GM12878 (cell line): ENCODE results near the gene CCDC9. TPM values are rescaled to one million over a fixed set of nuclear protein-coding genes. Genes with fewer than 3 reads are reported as not detected.

ENCODE experiments used
- ATAC-seq: fragments of 200-7000 bp; cut with Tn5 transposase; 3 replicates; pipeline ENCODE4 v1.9.1; 2020; ENCODE audit warnings: mild to moderate bottlenecking, moderate library complexity
- BruUV-seq: library from RNA; stranded (reverse); fragments of 400-500 nt; replicated peaks from 2 replicates; lab custom pipeline; 2021; lab: Mats Ljungman, UMichigan
- CTCF ChIA-PET: fragments of 300-600 bp; sonication (Branson Sonifier 250); formaldehyde crosslinking; extraction: SDS; loops from one replicate; lab custom pipeline; 2021; ENCODE audit warnings: inconsistent platforms; lab: Yijun Ruan, JAX
- POLR2A ChIA-PET: fragments of 350-600 bp; formaldehyde crosslinking; extraction: SDS; loops from one replicate; lab custom pipeline; 2021; ENCODE audit warnings: inconsistent platforms; lab: Charles Lee
- RAD21 ChIA-PET: fragments of 300-600 bp; sonication (Branson Sonifier 250); formaldehyde crosslinking; loops from one replicate; lab custom pipeline; 2023; ENCODE audit warnings: antibody characterized with exemption; ENCODE audit not compliant: unreplicated experiment; lab: Charles Lee
- SMC1A ChIA-PET: fragments of 300-600 bp; sonication (Branson Sonifier 250); formaldehyde crosslinking; loops from one replicate; lab custom pipeline; 2023; ENCODE audit not compliant: unreplicated experiment, uncharacterized antibody; lab: Charles Lee
- DNase-seq: peaks from one replicate; pipeline ENCODE4 v3.0.0-alpha.2; 2011; ENCODE audit warnings: low read depth, low spot score
- FAIRE-seq: peaks from 3 replicates; lab custom pipeline; 2011; peaks lifted over from hg19 to GRCh38; lab: Jason Lieb, UNC
- H2AFZ ChIP-seq: 2 replicates; pipeline ENCODE4 v1.6.0; 2011; ENCODE audit warnings: low read depth, low read length, control low read depth; ENCODE audit not compliant: control insufficient read depth
- H3K27ac ChIP-seq: 2 replicates; pipeline ENCODE4 v1.5.1; 2011; ENCODE audit warnings: control low read depth; ENCODE audit not compliant: control insufficient read depth, insufficient read depth
- H3K27me3 ChIP-seq, 2 experiments: replicated peaks in 1 of 2; 2 replicates each; pipeline versions ENCODE4 v1.6.0 to v1.6.1; 2011; ENCODE audit warnings: low read length in 1 of 2; ENCODE audit not compliant: control insufficient read depth in 2 of 2, insufficient read depth in 2 of 2
- H3K36me3 ChIP-seq, 2 experiments: 2 replicates each; pipeline ENCODE4 v1.5.1; 2011; ENCODE audit warnings: low read length in 1 of 2; ENCODE audit not compliant: control insufficient read depth in 2 of 2, insufficient read depth in 2 of 2
- H3K4me1 ChIP-seq: 2 replicates; pipeline ENCODE4 v1.6.1; 2011; ENCODE audit warnings: mild to moderate bottlenecking, low read length, moderate library complexity, mixed read lengths; ENCODE audit not compliant: control insufficient read depth, insufficient read depth
- H3K4me2 ChIP-seq: 2 replicates; pipeline ENCODE4 v1.6.0; 2011; ENCODE audit warnings: control low read depth; ENCODE audit not compliant: control insufficient read depth, insufficient read depth
- H3K4me3 ChIP-seq: fragments of 200-600 bp; sonication (generic); 2 replicates; pipeline ENCODE4 v1.5.1; 2016
- H3K79me2 ChIP-seq: 2 replicates; pipeline ENCODE4 v1.6.0; 2011; ENCODE audit warnings: low read length; ENCODE audit not compliant: control insufficient read depth, insufficient read depth
- H3K9ac ChIP-seq: 2 replicates; pipeline ENCODE4 v1.8.0; 2011; ENCODE audit warnings: low read length, control low read depth, mixed read lengths; ENCODE audit not compliant: control insufficient read depth, insufficient read depth
- H3K9me3 ChIP-seq: replicated peaks from 3 replicates; pipeline ENCODE4 v1.5.1; 2011; ENCODE audit warnings: mild to moderate bottlenecking, low read length; ENCODE audit not compliant: control insufficient read depth, insufficient read depth
- H4K20me1 ChIP-seq: 2 replicates; pipeline ENCODE4 v1.6.0; 2011; ENCODE audit not compliant: control insufficient read depth, insufficient read depth
- FOXM1 ChIP-seq: IDR thresholded peaks from 2 replicates; pipeline ENCODE4 v1.6.1; 2012; ENCODE audit warnings: low read depth, mild to moderate bottlenecking, inconsistent platforms, low read length, moderate library complexity
- GATAD2B ChIP-seq: fragments of 450-650 bp; conservative IDR thresholded peaks from 2 replicates; pipeline ENCODE4 v1.6.1; 2017; ENCODE audit warnings: low read depth, mild to moderate bottlenecking, moderate library complexity
- HCFC1 ChIP-seq: fragments of 150-350 bp; IDR thresholded peaks from 2 replicates; pipeline ENCODE4 v1.6.1; 2014; ENCODE audit warnings: low read length
- KDM1A ChIP-seq: fragments of 200-600 bp; sonication (generic); IDR thresholded peaks from 2 replicates; pipeline ENCODE4 v1.6.1; 2016; ENCODE audit warnings: borderline replicate concordance
- KLF5 ChIP-seq: fragments of 450-650 bp; IDR thresholded peaks from 2 replicates; pipeline ENCODE4 v1.6.1; 2014; ENCODE audit warnings: mild to moderate bottlenecking; ENCODE audit not compliant: partially characterized antibody
- MTA2 ChIP-seq: fragments of 450-650 bp; IDR thresholded peaks from 2 replicates; pipeline ENCODE4 v1.6.1; 2016; ENCODE audit warnings: low read depth, mild to moderate bottlenecking, moderate library complexity
- NFYA ChIP-seq: IDR thresholded peaks from 2 replicates; pipeline ENCODE4 v1.6.1; 2011; ENCODE audit warnings: low read depth, mild to moderate bottlenecking, low read length, improper control_type of control experiment, borderline replicate concordance
- POLR2AphosphoS5 ChIP-seq: IDR thresholded peaks from 2 replicates; pipeline ENCODE4 v1.6.1; 2011; ENCODE audit warnings: mild to moderate bottlenecking, low read length, inconsistent platforms
- SMC3 ChIP-seq: IDR thresholded peaks from 2 replicates; pipeline ENCODE4 v1.6.1; 2011; ENCODE audit warnings: low read length, improper control_type of control experiment, borderline replicate concordance
- SRF ChIP-seq, 2 experiments: IDR thresholded peaks; 2 replicates each; pipeline ENCODE4 v1.6.1; 2011; ENCODE audit warnings: low read depth in 2 of 2, low read length in 2 of 2, mild to moderate bottlenecking in 1 of 2, moderate library complexity in 1 of 2
- ZNF24 ChIP-seq: fragments of 450-650 bp; IDR thresholded peaks from 2 replicates; pipeline ENCODE4 v1.6.1; 2017; ENCODE audit warnings: antibody characterized with exemption, mild to moderate bottlenecking
- ZSCAN29 ChIP-seq: fragments of 450-650 bp; IDR thresholded peaks from 2 replicates; pipeline ENCODE4 v1.6.1; 2017; ENCODE audit warnings: mild to moderate bottlenecking, moderate library complexity
- WGBS: methylation state at CpG from one replicate; pipeline ENCODE4 v1.1.6; 2016; ENCODE audit warnings: low lambda C conversion rate; ENCODE audit not compliant: insufficient replicate concordance, insufficient coverage; ENCODE audit errors: missing lambda C conversion rate; 5-methylcytosine and 5-hydroxymethylcytosine counted together
- in situ Hi-C: fragments of 300-500 bp; cut with MboI; formaldehyde crosslinking; loops from 9 replicates; pipeline ENCODE4 v1.14.3; 2018; ENCODE audit warnings: mixed read lengths
- intact Hi-C: fragments of 100-400 bp; cut with micrococcal nuclease; formaldehyde crosslinking; loops from one replicate; pipeline ENCODE4 v1.14.2; 2022; ENCODE audit not compliant: unreplicated experiment
- polyA plus RNA-seq, 11 experiments: library from polyadenylated mRNA; depleted of rRNA in 4 of 11; unstranded in 6 of 11; stranded (reverse) in 5 of 11; fragments of >200 nt; fragmentation: Nextera tagmentation in 4 of 11; fragmentation: Illumina TruSeq in 1 of 11; extraction: Ambion mirVana in 4 of 11; extraction: Trizol in 1 of 11; gene quantifications; 1 replicate in 1 of 11; 2 replicates in 10 of 11; pipeline versions ENCODE4 v1.2.1 to v1.2.3, GENCODE V29; 2011 to 2016; ENCODE audit warnings: inconsistent platforms in 2 of 11, missing spikeins in 2 of 11, low read depth in 1 of 11
- total RNA-seq, 4 experiments: library from RNA; depleted of rRNA in 3 of 4; stranded (reverse); fragments of >200 nt in 3 of 4; fragmentation: Illumina TruSeq in 1 of 4; extraction: Trizol in 1 of 4; gene quantifications; 2 replicates each; pipeline versions ENCODE4 v1.2.1 to v1.2.3, GENCODE V29; 2013 to 2021
- TF ChIP-seq, protein P1 (sequence below): fragments of 450-650 bp; IDR thresholded peaks from 2 replicates; pipeline ENCODE4 v1.6.1; 2018; ENCODE audit warnings: borderline replicate concordance, mild to moderate bottlenecking; ENCODE audit not compliant: partially characterized antibody
- TF ChIP-seq, protein P2 (sequence below): fragments of 450-650 bp; IDR thresholded peaks from 2 replicates; pipeline ENCODE4 v1.6.1; 2017; ENCODE audit warnings: low read depth, mild to moderate bottlenecking, moderate library complexity
- TF ChIP-seq, protein P3 (sequence below): IDR thresholded peaks from 2 replicates; pipeline ENCODE4 v1.6.1; 2011; ENCODE audit warnings: borderline replicate concordance, low read depth, mild to moderate bottlenecking, moderate library complexity, low read length; ENCODE audit not compliant: insufficient read depth, poor library complexity, severe bottlenecking

Gene CCDC9
- total and polyA plus RNA-seq, 10 of the 15 experiments (the other 5 are each of a cell fraction or from before 2014, with no cell fraction given) = 0.18 to 17.5 (median 7.1) TPM; not detected in 1

DNA sequence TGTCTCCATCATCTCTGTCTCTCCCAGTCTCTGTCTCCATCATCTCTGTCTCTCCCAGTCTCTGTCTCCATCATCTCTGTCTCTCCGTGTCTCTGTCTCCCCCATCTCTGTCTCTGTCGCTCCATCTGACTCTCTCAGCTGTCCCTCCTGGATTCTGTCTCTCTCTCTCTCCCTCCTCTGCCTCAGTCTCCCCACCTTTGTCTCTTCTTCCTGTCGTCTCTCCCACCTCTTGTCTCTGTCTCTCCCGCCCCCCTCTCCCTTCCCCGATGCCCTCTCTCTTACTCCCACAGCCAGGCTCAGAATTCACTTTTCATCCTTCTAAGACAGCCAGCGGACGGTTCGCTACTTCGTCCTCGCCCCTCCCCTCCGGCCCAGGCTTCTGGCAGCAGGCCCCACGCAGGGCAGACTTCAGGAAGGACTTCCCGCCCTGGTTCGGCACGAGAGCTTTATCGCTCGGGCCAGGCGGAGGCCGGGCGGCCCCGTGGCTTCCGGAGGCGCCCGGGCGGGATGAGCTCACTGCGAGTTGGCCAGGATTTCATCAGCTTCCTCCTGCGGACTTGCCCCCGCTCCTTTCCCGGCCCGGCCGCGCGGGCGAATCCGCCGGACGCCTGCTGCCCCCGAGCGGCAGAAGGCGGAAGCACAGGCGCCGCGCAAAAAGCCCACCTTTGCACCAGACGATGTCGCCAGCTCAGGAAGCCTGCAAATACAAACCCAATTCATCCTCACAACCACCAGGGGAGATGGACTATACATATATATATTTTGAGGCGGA lies 12.4 kb upstream of the CCDC9 start (continued):
- peak; percentile 89 for TF ChIP-seq SMC3
- TF ChIP-seq, protein P1, sequence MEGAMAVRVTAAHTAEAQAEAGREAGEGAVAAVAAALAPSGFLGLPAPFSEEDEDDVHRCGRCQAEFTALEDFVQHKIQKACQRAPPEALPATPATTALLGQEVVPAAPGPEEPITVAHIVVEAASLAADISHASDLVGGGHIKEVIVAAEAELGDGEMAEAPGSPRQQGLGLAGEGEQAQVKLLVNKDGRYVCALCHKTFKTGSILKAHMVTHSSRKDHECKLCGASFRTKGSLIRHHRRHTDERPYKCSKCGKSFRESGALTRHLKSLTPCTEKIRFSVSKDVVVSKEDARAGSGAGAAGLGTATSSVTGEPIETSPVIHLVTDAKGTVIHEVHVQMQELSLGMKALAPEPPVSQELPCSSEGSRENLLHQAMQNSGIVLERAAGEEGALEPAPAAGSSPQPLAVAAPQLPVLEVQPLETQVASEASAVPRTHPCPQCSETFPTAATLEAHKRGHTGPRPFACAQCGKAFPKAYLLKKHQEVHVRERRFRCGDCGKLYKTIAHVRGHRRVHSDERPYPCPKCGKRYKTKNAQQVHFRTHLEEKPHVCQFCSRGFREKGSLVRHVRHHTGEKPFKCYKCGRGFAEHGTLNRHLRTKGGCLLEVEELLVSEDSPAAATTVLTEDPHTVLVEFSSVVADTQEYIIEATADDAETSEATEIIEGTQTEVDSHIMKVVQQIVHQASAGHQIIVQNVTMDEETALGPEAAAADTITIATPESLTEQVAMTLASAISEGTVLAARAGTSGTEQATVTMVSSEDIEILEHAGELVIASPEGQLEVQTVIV = no peak
- no peak for TF ChIP-seq FOXM1
- TF ChIP-seq KDM1A = peak; percentile 75; the same call in 1 of the 2 replicates
- no peak for TF ChIP-seq ZSCAN29
- no peak; a peak in 1 of 4 replicates for TF ChIP-seq SRF (IDR thresholded peaks at IDR 0.05; ENCODE audit: low read depth in 2 of 2, low read length in 2 of 2)
- no peak for TF ChIP-seq MTA2

DNA sequence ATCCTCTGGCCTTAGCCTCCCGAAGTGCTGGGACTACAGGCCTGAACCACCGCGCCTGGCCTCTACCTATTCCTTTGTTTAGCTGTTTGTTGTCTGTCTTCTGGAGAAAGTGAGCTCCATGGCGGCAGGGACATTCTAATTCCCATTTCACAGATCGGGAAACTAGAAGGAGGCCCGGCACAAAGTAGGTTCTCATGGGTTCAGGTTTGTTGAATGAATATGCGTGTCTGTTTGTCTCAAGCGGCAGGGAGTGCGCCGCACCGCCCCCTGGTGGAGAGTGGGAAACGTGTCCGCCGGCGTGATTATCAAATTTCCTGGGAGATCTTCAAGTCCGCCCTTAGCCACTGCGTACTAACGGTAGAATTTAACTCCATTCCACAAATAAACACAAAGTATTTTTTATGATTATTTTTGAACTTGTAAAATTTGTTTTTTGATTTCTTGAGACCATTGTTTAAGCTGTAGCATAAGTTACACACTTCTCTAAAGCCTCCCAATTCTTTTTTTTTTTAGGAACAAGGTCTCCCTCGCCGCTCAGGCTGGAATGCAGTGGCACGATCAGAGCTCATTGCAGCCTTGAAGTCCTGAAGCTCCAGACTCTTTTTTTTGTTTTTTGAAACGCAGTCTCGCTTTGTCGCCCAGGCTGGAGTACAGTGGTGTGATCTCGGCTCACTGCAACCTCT lies 8.9 kb upstream of the CCDC9 start:
- ChIA-PET SMC1A (interaction anchor here (0.6 to 6.1 kb wide), 7 partner anchors 15 to 116 kb away, joined by 3 to 211 read pairs (median 6); partner anchors contain the start of gene SAE1), RAD21 (interaction anchor here (0.8 to 4.8 kb wide), 8 partner anchors 9 to 234 kb away, joined by 3 to 255 read pairs (median 4); partner anchors contain the start of gene CCDC9), POLR2A (interaction anchor here (0.6 to 1.0 kb wide), 2 partner anchors 9 to 27 kb away, joined by 3 to 4 read pairs; partner anchors contain the start of genes CCDC9 and INAFM1), CTCF (interaction anchor here (0.6 to 6.6 kb wide), 27 partner anchors 8 to 234 kb away, joined by 3 to 473 read pairs (median 4); partner anchors contain the start of genes CCDC9 and SAE1)
- Histone ChIP-seq H3K27me3 (no peaks in the 10 kb centered on the region), H3K9ac (no peak overlapping the region), H4K20me1 (no peaks in the 10 kb centered on the region), H3K27ac (no peak overlapping the region), H3K9me3 (no peaks in the 10 kb centered on the region; the same call in 2 of the 3 replicates), H3K4me3 (no peak overlapping the region), H3K79me2 (no peaks in the 10 kb centered on the region), H3K36me3 (no peaks in the 10 kb centered on the region), H3K4me1 (peaks cover 13% of the 10 kb centered on the region), H2AFZ (no peak overlapping the region), H3K4me2 (no peak overlapping the region)
- ATAC-seq (no peak), DNase-seq (no peak), FAIRE-seq (no peak)
- in situ Hi-C loops = loop anchor here (5.0 kb wide), 2 partner anchors 35 to 100 kb away; no protein-coding TSS in a partner anchor
- intact Hi-C loops = loop anchor here (10.0 kb wide), 1 partner anchor 213 kb away; no protein-coding TSS in a partner anchor
- BruUV-seq = no TSS peak
- 38% methylated on average over 25 of the region's 25 CpGs for WGBS
- 0 out of 2 replicates have a peak, but pooled peaks have one; percentile 49 for TF ChIP-seq GATAD2B
- TF ChIP-seq NFYA = no peak
- no peak for TF ChIP-seq POLR2AphosphoS5
- no peak for TF ChIP-seq HCFC1
- TF ChIP-seq, protein P2, sequence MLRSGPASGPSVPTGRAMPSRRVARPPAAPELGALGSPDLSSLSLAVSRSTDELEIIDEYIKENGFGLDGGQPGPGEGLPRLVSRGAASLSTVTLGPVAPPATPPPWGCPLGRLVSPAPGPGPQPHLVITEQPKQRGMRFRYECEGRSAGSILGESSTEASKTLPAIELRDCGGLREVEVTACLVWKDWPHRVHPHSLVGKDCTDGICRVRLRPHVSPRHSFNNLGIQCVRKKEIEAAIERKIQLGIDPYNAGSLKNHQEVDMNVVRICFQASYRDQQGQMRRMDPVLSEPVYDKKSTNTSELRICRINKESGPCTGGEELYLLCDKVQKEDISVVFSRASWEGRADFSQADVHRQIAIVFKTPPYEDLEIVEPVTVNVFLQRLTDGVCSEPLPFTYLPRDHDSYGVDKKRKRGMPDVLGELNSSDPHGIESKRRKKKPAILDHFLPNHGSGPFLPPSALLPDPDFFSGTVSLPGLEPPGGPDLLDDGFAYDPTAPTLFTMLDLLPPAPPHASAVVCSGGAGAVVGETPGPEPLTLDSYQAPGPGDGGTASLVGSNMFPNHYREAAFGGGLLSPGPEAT = no peak
- no peak for TF ChIP-seq KLF5
- no peak for TF ChIP-seq ZNF24
- TF ChIP-seq, protein P3, sequence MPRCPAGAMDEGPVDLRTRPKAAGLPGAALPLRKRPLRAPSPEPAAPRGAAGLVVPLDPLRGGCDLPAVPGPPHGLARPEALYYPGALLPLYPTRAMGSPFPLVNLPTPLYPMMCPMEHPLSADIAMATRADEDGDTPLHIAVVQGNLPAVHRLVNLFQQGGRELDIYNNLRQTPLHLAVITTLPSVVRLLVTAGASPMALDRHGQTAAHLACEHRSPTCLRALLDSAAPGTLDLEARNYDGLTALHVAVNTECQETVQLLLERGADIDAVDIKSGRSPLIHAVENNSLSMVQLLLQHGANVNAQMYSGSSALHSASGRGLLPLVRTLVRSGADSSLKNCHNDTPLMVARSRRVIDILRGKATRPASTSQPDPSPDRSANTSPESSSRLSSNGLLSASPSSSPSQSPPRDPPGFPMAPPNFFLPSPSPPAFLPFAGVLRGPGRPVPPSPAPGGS = no peak
